ENCODE results near the gene BEGAIN. TPM values are rescaled to one million over a fixed set of nuclear protein-coding genes. Genes with fewer than 3 reads are reported as not detected.
A peak's percentile ranks its signal among the peaks of the same experiment; 100 is the strongest.

The BEGAIN gene
- total RNA-seq, 4 donors from 2014 or later, result 0.68 to 2.8 (median 1.1) TPM

DNA sequence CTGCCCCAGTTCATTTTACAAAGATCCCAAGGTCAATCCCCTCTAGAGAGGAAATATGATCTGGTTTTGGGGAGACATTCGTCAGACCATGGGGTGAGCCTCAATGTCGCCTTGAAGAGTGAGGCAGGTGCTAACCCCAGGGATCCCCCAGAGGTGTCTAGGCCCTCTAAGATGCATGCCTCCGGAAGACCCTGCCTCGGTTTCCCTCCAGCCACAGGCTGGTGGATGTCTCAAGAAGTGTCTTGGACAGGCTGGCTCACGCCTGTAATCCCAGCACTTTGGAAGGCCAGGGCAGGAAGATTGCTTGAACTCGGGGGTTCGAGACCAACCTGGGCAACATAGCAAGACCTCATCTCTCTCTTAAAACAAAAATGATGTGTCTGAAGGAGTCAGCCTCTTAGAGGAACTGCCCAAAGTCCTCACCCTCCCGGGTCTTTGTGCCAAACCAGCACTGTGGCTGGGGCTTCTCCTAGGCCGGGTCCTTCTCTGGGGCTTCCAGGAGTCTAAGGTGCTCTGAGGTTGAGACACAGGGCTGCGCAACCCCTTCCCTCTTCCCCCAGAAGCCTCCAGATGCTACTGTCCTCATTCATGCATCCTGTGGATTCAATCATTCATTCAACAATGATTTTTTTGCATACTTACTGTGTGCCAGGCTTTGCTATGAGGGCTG, 24.7 kb upstream of the BEGAIN start:
- Histone ChIP-seq H3K9me3 (no peaks in the 10 kb centered on the region), H3K4me1 (no peaks in the 10 kb centered on the region), H3K36me3 (no peaks in the 10 kb centered on the region), H3K4me3 (no peak overlapping the region), H3K27ac (no peak overlapping the region), H3K27me3 (peaks cover 24% of the 10 kb centered on the region)
- DNase-seq (ENCODE audit: low spot score in 2 of 2), result peak; percentile 43 to 50
- TF ChIP-seq POLR2A (IDR thresholded peaks at IDR 0.05) (no peak), POLR2AphosphoS5 (IDR thresholded peaks at IDR 0.05) (no peak), EP300 (IDR thresholded peaks at IDR 0.05) (no peak)
- TF ChIP-seq, protein P1, sequence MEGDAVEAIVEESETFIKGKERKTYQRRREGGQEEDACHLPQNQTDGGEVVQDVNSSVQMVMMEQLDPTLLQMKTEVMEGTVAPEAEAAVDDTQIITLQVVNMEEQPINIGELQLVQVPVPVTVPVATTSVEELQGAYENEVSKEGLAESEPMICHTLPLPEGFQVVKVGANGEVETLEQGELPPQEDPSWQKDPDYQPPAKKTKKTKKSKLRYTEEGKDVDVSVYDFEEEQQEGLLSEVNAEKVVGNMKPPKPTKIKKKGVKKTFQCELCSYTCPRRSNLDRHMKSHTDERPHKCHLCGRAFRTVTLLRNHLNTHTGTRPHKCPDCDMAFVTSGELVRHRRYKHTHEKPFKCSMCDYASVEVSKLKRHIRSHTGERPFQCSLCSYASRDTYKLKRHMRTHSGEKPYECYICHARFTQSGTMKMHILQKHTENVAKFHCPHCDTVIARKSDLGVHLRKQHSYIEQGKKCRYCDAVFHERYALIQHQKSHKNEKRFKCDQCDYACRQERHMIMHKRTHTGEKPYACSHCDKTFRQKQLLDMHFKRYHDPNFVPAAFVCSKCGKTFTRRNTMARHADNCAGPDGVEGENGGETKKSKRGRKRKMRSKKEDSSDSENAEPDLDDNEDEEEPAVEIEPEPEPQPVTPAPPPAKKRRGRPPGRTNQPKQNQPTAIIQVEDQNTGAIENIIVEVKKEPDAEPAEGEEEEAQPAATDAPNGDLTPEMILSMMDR (IDR thresholded peaks at IDR 0.05), result no peak
- 90% methylated on average over 10 of the region's 10 CpGs for WGBS

DNA sequence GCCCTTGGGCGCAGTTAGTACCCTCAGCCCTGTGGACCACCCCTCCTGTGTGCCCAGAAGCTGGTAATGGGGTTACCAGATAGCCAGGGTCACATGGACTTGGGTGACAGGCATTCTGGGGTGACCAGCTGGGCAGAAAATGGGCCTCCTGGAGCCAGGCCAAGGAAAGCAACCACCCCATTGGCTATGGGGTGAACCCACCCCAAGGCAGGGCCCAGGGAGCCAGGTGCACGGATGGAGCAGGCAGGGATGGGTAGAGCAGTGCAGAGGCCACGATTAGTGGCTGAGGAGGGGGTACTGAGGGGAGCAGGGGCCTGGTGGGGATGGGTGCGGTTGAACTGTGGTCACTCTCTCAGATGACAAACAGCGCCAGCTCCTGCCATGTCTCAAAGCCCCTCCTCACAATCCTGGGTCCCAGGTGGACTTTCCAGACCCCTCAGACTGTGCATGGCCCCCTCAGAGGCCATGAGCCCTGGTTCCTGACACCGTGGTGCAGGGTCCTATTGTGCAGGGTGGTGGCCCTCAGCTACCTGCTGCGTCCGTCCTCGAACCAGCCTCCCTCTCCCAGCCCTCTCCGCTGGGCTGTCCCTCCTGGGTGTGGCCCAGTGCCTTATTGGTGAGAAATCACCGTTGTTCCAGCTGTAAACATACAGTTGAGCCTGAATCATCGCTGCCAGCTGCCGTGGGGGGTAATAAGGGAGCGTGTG, 23.4 kb upstream of the BEGAIN start:
- H3K27me3 ChIP-seq, result peaks cover 24% of the 10 kb centered on the region
- H3K27ac ChIP-seq, result no peak overlapping the region
- H3K4me1 ChIP-seq, result no peaks in the 10 kb centered on the region
- peak; percentile 35 to 65 for DNase-seq (ENCODE audit: low spot score in 2 of 2)
- H3K36me3 ChIP-seq, result no peaks in the 10 kb centered on the region
- no peak overlapping the region for H3K4me3 ChIP-seq
- TF ChIP-seq POLR2AphosphoS5 (IDR thresholded peaks at IDR 0.05), result no peak
- TF ChIP-seq, protein P1 (IDR thresholded peaks at IDR 0.05), result no peak
- TF ChIP-seq EP300 (IDR thresholded peaks at IDR 0.05), result no peak
- TF ChIP-seq POLR2A (IDR thresholded peaks at IDR 0.05), result no peak
- 75% methylated on average over 12 of the region's 14 CpGs for WGBS
- no peaks in the 10 kb centered on the region for H3K9me3 ChIP-seq

DNA sequence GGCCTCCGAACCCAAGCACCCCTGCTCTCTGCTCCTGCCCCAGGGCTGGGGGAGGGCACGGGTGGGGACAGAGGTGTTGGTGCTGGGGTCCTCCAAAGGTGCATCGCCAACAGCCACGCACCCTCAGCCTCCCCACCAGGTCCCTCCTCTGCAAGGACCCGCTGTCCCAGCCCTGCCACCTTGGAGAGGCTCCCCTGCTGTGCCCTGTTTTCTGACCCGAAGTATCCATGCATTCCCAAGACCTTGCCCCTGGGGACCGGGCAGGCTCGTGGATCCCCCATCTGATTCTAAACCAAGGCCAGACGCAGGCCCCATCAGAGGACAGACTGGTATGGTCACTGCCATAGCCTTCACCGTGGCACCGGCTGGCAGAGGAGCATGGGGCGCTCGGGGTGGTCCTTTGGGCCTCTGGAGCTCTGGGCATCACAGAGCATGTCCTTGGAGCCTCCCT, 22.7 kb upstream of the BEGAIN start:
- TF ChIP-seq, protein P1 (IDR thresholded peaks at IDR 0.05), result no peak
- no peak for TF ChIP-seq EP300 (IDR thresholded peaks at IDR 0.05)
- no peak for TF ChIP-seq POLR2A (IDR thresholded peaks at IDR 0.05)
- TF ChIP-seq POLR2AphosphoS5 (IDR thresholded peaks at IDR 0.05), result no peak
- Histone ChIP-seq H3K4me1 (no peaks in the 10 kb centered on the region), H3K36me3 (no peaks in the 10 kb centered on the region), H3K9me3 (no peaks in the 10 kb centered on the region), H3K4me3 (no peak overlapping the region), H3K27ac (no peak overlapping the region), H3K27me3 (peaks cover 24% of the 10 kb centered on the region)
- DNase-seq (ENCODE audit: low spot score in 2 of 2), result peak; percentile 55 to 76
- 95% methylated on average over 4 of the region's 13 CpGs for WGBS

DNA sequence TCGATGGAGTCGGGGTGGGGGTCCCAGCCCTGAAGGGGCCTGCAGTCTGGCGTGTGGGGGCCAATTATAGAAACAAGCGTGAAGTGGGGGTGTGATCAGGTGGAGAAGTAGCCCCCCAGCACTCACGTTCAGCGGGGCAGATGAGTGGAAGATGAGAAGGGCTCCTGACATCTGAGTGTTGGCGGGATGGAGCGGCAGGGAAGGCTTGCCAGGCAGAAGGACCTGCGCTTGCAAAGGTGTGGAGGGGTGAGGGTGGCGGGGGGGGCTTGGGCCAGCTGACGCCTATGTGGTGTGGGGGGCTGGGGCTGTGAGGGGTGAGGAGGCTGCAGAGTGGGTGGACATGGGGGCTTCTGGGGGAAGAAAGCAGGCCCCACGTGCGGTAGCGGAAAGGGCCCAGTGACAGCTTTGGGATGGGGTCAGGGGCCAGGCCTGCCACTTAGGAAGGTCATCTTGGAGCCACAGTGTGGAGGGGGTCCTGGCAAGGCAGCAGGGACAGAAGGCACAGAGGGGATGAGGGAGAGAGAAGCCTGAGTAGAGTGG, 22.2 kb upstream of the BEGAIN start:
- Histone ChIP-seq H3K27ac (no peak overlapping the region), H3K4me1 (no peaks in the 10 kb centered on the region), H3K9me3 (no peaks in the 10 kb centered on the region), H3K27me3 (peaks cover 24% of the 10 kb centered on the region), H3K36me3 (no peaks in the 10 kb centered on the region), H3K4me3 (no peak overlapping the region)
- WGBS, result 88% methylated on average over 14 of the region's 14 CpGs
- DNase-seq (ENCODE audit: low spot score in 2 of 2), result peak; percentile 47 to 68
- no peak for TF ChIP-seq POLR2AphosphoS5 (IDR thresholded peaks at IDR 0.05)

DNA sequence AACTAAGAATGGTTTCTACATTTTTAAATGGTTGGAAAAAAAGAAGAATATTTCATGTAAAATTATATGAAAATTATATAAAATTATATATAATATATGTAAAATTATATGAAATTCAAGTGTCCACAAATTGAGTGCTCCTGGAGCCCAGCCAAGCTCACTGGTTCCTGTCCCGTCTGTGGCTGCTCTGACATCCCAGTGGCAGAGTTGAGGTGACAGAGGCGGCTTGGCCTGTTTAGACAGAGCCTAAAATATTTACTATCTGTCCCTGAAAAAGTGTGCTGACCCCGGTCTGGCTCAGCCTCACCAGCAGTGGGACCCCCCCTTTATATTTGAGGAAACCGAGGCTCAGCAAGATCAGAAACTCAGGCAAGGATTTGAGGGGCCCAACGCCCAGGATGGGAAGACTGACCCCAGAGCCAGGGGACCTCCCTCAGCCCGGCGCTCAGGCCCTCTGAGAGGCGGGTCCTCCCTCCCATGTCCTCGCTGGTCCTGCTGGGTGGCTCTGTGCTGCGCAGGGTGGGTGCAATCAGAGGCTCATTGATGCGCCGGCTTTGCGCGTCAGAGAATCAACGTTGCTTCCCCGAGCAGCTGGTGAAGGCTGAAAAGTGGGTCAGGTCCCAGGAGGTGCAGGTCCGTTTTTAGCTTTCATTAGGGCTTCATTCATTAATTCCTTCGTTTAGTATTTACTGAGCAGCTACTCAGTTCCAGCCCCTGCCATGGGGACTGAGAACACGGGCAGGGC, 21.5 kb upstream of the BEGAIN start:
- Histone ChIP-seq H3K27me3 (peaks cover 23% of the 10 kb centered on the region), H3K9me3 (no peaks in the 10 kb centered on the region), H3K4me1 (no peaks in the 10 kb centered on the region), H3K36me3 (no peaks in the 10 kb centered on the region), H3K4me3 (no peak overlapping the region), H3K27ac (no peak overlapping the region)
- 87% methylated on average over 19 of the region's 19 CpGs for WGBS
- DNase-seq (ENCODE audit: low spot score in 2 of 2), result peak; percentile 31 to 69
- TF ChIP-seq POLR2AphosphoS5 (IDR thresholded peaks at IDR 0.05) (no peak), EP300 (IDR thresholded peaks at IDR 0.05) (no peak), POLR2A (IDR thresholded peaks at IDR 0.05) (no peak)
- TF ChIP-seq, protein P1 (IDR thresholded peaks at IDR 0.05), result no peak

Data from suprapubic skin (tissue), 4 donors.